COLO829 (cell line): Measurements from ENCODE around the gene CCR7.

Experiments
- DNase-seq: peaks from one replicate; pipeline ENCODE4 v3.0.0; 2012; ENCODE audit warnings: low spot score

Gene CCR7, protein sequence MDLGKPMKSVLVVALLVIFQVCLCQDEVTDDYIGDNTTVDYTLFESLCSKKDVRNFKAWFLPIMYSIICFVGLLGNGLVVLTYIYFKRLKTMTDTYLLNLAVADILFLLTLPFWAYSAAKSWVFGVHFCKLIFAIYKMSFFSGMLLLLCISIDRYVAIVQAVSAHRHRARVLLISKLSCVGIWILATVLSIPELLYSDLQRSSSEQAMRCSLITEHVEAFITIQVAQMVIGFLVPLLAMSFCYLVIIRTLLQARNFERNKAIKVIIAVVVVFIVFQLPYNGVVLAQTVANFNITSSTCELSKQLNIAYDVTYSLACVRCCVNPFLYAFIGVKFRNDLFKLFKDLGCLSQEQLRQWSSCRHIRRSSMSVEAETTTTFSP

DNA sequence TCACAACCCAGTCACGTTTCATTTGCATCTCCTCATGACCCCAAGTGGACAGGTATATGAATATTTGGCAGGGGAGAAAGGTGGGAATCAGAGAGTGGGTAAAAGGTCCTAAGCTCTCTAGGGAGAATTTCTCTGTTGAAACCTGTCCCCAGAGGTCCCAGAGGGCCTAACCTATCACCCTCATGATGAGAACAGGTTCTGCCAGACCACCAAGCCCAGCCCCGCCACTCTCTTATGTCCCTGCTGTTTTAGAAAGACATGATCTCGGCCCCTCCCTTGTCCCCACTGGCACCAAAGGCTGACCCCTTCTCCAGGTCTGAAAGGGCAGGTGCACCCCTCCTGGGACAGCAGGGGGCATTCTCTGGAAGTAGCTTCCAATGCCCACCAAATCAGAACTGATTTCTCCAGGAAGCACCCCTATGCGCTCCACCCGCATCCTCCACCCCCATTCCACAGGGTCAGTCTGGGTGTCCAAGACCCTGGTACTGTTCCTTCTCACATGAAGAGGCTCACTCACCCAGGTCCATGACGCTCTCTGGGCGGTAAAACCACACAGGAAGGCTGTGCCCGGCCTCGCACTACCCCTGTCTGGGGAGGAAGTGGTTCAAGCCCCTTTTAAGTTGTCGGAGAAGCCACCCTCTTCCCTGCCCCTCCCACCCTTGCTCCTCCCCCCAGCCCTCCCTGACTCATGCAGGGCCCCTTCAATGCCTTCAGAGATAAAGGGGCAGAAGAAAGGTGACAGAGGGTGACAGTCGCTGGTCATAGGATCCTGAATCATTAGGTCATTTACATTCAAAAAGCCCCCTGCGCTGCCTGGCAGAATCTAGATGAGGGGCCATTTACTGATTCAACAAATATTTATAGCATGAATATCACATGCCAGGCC lies at the start of gene CCR7:
Gene CCR7 (minus strand): TSS at position 590 of the 886 bp plus-strand sequence. CDS start 63 bp downstream, at position 527.
- no peak for DNase-seq

DNA sequence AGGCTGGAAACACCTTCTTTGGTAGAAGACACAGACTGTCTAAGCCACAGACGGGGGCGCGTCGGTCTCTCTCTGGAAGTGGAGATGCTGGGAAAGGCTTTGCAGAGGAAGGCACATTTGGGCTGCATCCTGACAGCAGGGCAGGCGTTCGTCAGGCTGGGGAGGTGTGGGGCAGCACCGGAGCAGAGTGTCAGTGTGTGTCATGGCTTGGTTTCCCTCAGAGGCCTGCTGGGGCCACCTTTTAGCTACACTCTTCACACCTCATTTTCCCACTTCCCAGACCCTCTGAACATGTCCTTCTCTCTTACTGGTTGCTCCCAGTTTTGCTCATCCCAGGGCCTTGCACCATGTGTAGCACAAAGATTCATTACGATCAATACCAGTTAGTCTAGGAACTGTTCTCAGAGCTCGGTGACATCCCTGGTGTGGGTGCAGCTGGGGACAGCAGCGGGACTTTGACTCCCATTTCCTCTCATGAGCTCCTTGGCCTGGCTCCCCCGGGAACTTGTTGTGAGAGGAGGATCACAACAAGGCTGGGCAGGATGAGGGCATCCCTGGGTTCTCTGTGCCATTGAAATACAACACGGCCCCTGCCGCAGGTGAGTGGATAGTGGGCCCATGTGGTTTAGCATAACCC lies 49.3 kb upstream of the CCR7 start:
- DNase-seq, result no peak

GRCh38 chr17:40613467-40614154 lies 48.3 kb upstream of the CCR7 start:
- no peak for DNase-seq

DNA sequence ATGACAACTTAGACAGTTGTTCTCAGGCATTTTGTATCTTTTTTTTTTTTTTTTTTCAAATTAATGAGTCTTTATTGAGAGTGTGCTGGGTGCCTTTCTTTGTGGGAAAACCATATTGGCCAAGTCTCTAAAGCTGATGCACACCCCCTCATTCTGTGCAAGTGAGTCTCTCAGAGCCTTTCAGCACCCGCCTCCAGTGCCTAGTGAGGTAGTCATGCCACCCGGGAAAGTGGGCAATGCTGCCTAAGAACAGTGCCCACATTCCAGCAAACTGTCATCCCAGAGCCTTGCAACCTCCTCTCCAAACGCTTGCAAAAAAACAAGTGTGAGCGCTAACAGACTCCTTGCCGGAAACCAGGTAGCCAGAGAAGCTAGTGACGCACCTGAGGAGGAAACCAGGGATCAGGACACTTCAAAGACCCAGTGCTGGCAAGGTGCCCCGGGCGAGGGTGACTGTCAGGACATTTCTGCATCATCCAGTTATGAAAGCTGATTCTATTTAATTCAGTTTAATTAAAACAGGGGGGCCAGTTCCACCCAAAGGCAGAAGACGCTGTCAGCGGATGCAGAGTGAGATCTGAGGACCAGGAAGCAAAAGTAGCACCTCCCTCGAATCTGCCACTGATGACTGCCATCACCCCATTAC lies 47.5 kb upstream of the CCR7 start:
- no peak for DNase-seq

DNA sequence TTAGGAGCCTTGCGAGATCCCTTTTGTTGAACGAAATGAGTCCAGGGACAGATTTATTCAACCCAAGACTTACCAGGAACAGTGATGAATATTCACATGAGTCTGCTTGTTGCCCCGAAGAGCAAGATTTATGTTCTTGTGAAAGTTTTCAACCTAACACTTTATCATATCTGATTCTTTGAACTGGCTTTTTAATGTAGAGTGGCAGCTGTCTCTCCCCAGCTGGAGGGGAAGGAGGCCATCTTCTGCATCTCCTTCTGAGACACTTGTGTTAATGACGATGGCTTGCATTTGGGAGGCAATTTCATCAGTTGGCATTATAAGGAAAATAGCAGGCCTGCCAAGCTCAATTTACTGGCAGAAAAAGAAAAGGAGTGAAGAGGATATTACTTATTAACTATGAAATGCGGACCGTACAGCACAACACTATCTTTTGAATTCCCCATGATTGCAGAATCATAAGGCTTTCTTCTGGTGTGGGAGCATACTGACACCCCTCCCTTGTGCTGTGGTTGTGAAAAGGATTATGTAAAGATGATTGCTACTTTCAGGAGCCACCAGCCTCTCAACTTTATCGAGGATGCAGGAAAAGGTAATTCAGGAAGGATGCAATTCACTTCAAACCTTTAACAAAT lies 46.7 kb upstream of the CCR7 start:
- no peak for DNase-seq

DNA sequence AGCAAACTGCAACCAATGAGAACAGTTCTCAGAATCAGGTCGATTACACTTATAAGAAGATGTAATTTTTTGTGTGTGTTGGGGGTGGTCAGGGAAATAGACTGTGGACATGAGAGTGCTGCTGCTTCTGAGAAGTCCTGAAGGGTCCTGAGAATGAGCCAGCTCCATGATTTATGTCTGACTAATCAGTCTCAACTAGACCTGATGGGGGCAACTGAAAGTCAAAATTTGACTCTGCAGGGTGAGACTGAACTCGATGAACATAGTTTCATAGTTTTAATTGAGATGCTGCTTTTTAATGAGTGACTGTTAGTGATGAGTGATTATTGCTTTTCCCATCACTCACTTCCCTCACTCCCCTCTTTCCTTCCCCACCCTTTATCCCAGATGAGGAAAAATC lies 45.1 kb upstream of the CCR7 start:
- no peak for DNase-seq

DNA sequence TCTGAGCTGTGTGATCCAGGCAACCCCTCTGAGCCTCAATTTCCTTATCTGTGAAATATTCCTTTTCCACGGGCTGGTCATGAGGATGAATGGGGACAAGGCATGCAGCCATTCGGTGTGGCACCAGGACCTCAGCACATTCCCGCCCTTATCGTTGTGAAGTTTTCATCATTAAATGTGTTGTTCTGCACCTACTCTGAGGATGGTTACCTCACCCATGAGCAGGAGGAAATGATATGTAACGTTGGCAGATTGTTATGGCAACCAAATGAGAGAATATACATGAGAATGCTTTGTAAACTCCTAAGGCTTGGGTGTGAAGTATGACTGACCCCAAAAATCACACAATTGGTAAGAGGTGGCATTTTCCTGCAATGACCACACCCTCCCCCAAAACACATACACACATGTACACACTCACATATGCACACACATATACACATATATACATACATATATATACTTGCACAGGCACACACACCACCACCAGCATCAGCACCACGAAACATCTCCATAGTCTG lies 42.8 kb upstream of the CCR7 start:
- DNase-seq, result no peak

GRCh38 chr17:40607641-40608040 lies 42.4 kb upstream of the CCR7 start:
- no peak for DNase-seq

DNA sequence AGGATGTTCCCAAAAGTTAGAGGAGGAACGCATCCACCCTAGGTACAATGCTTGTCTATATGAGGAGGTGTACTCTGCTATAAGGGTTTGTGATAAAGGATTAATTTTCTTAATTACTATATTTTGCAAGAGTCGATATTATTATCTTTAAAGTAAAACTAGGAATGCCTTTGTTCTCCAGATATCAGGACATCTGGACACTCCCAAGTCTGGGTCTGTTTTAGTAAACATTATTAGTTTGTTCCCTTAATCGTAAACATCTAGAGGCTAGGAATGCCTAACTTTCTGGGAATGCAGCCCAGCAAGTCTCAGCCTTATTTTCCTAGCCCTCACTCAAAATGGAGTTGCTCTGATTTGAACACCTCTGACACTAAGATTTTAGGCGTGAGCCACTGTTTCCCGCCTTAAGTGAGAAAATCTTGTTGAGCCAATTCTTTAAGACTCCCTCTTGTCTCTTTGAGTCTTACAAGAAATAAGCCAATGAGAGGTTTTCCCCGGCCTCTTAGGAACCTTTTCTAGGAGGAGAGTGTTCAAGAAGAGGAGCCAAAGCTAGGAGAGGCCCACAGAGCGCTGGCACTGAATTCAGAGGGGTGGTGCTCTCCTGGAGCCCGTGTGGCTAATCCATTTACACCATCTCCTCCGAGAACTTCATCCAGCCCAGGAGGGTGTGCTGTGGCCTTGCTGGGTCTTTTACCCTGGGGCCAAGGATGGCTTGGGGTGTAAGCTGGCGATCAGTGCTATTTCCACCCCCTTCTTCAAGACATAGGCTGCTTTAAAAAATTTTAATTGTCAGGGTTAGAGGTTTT lies 41.5 kb upstream of the CCR7 start:
- no peak for DNase-seq

GRCh38 chr17:40605306-40605705 lies 40.0 kb upstream of the CCR7 start:
- no peak for DNase-seq

GRCh38 chr17:40604327-40605080 lies 39.2 kb upstream of the CCR7 start:
- DNase-seq, result no peak

- no peak for DNase-seq
These were observed 37.5 kb upstream of the CCR7 start for GRCh38 chr17:40602445-40603443.

DNA sequence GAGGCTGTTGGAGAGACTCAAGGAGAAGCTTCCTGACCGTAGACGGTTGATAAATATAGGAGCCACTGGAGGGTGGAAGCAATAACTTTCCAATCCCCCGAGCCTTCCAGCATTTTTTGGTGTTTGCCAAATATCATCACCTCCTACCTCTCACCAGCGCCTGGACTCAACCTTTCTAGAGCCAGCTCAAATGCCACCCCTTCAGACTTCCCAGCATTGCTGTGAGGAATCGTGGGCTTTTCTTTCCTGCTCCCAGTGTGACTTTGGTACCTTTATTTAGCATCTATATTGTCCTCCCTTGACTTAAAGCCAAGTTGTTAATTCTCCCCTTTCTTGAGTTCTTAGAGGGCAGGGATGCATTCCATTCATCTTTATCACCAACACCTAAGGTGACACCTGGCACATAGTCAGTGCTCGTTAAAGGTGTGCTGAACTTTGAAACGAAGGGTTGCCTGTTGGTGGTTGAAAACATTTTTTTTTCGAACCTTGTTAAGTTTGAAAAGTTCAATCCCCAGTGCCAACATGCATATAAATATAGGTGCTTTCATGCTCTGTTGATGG lies 35.3 kb upstream of the CCR7 start:
- no peak for DNase-seq

- no peak for DNase-seq
These were observed 34.1 kb upstream of the CCR7 start for GRCh38 chr17:40599468-40599763.

GRCh38 chr17:40598619-40599467 lies 33.6 kb upstream of the CCR7 start:
- DNase-seq, result no peak

- no peak for DNase-seq
These were observed 33.0 kb upstream of the CCR7 start for GRCh38 chr17:40598301-40598618.
